HEK293T (cell line): ENCODE data around the gene AK5.

ENCODE experiments used
- ARNT ChIP-seq: fragments of 450-650 bp; IDR thresholded peaks from 2 replicates; pipeline ENCODE4 v1.6.1; 2017; ENCODE audit warnings: mild to moderate bottlenecking
- BHLHE40 ChIP-seq: fragments of 450-650 bp; IDR thresholded peaks from 2 replicates; pipeline ENCODE4 v1.6.1; 2016; ENCODE audit warnings: mild to moderate bottlenecking, moderate library complexity, borderline replicate concordance
- ELF4 ChIP-seq: fragments of 450-650 bp; IDR thresholded peaks from 2 replicates; pipeline ENCODE4 v1.6.1; 2017; ENCODE audit warnings: antibody characterized with exemption
- FOXA1 ChIP-seq: fragments of 450-650 bp; IDR thresholded peaks from 2 replicates; pipeline ENCODE4 v1.6.1; 2016; ENCODE audit warnings: mild to moderate bottlenecking
- FOXK2 ChIP-seq: fragments of 450-650 bp; IDR thresholded peaks from 2 replicates; pipeline ENCODE4 v1.6.1; 2016; ENCODE audit warnings: mild to moderate bottlenecking
- FOXM1 ChIP-seq: fragments of 450-650 bp; IDR thresholded peaks from 2 replicates; pipeline ENCODE4 v1.6.1; 2017; ENCODE audit warnings: mild to moderate bottlenecking, borderline replicate concordance
- L3MBTL2 ChIP-seq: fragments of 450-650 bp; conservative IDR thresholded peaks from 2 replicates; pipeline ENCODE4 v1.6.1; 2016; ENCODE audit warnings: mild to moderate bottlenecking
- LEF1 ChIP-seq: fragments of 450-650 bp; IDR thresholded peaks from 2 replicates; pipeline ENCODE4 v1.6.1; 2017; ENCODE audit warnings: mild to moderate bottlenecking, borderline replicate concordance
- NFRKB ChIP-seq: fragments of 450-650 bp; IDR thresholded peaks from 2 replicates; pipeline ENCODE4 v1.6.1; 2016; ENCODE audit warnings: mild to moderate bottlenecking, moderate library complexity
- TARDBP ChIP-seq: fragments of 450-650 bp; IDR thresholded peaks from 2 replicates; pipeline ENCODE4 v1.6.1; 2016
- ZNF384 ChIP-seq: fragments of 450-650 bp; IDR thresholded peaks from 2 replicates; pipeline ENCODE4 v1.6.1; 2016
- TF ChIP-seq, protein P1 (sequence below): fragments of 450-650 bp; IDR thresholded peaks from 2 replicates; pipeline ENCODE4 v1.6.1; 2016

GRCh38 chr1:77592906-77593305 is 311.1 kb downstream of the AK5 start:
- TF ChIP-seq, protein P1, sequence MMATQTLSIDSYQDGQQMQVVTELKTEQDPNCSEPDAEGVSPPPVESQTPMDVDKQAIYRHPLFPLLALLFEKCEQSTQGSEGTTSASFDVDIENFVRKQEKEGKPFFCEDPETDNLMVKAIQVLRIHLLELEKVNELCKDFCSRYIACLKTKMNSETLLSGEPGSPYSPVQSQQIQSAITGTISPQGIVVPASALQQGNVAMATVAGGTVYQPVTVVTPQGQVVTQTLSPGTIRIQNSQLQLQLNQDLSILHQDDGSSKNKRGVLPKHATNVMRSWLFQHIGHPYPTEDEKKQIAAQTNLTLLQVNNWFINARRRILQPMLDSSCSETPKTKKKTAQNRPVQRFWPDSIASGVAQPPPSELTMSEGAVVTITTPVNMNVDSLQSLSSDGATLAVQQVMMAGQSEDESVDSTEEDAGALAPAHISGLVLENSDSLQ, result no peak
- TF ChIP-seq FOXK2, result no peak
- no peak for TF ChIP-seq FOXM1
- no peak for TF ChIP-seq ELF4
- TF ChIP-seq NFRKB, result no peak
- TF ChIP-seq BHLHE40, result no peak
- no peak for TF ChIP-seq L3MBTL2
- no peak for TF ChIP-seq ZNF384
- TF ChIP-seq FOXA1, result no peak
- TF ChIP-seq TARDBP, result no peak
- TF ChIP-seq ARNT, result no peak
- no peak for TF ChIP-seq LEF1
